IMR-90 (cell line): ENCODE data around the gene TMC3.

Experiments
- CTCF ChIP-seq: conservative IDR thresholded peaks from 2 replicates; pipeline ENCODE4 v1.5.1; 2012; ENCODE audit warnings: mild to moderate bottlenecking, low read depth, low read length, improper control_type of control experiment
- MAZ ChIP-seq: IDR thresholded peaks from 2 replicates; pipeline ENCODE4 v1.6.1; 2012; ENCODE audit warnings: low read depth, mild to moderate bottlenecking, low read length, improper control_type of control experiment, moderate library complexity, borderline replicate concordance
- POLR2A ChIP-seq: IDR thresholded peaks from 2 replicates; pipeline ENCODE4 v1.6.1; 2012; ENCODE audit warnings: mild to moderate bottlenecking, low read depth, low read length
- USF2 ChIP-seq: fragments of 150-350 bp; IDR thresholded peaks from 2 replicates; pipeline ENCODE4 v1.6.1; 2017; ENCODE audit warnings: mild to moderate bottlenecking, antibody characterized with exemption, low read length, low read depth

- TF ChIP-seq CTCF, result no peak
- TF ChIP-seq USF2, result no peak
- TF ChIP-seq POLR2A, result no peak
- TF ChIP-seq MAZ, result no peak
Observed at GRCh38 chr15:81339321-81339720, 34.7 kb downstream of the TMC3 start.
